ENCODE results near the gene CNTNAP2. TPM values are rescaled to one million over a fixed set of nuclear protein-coding genes. Genes with fewer than 3 reads are reported as not detected.

Gene CNTNAP2
- total and polyA plus RNA-seq, 9 of the 15 experiments (the other 6 are each of a cell fraction or from before 2014, with no cell fraction given) = 0.04 to 0.62 (median 0.09) TPM; not detected in 4

DNA sequence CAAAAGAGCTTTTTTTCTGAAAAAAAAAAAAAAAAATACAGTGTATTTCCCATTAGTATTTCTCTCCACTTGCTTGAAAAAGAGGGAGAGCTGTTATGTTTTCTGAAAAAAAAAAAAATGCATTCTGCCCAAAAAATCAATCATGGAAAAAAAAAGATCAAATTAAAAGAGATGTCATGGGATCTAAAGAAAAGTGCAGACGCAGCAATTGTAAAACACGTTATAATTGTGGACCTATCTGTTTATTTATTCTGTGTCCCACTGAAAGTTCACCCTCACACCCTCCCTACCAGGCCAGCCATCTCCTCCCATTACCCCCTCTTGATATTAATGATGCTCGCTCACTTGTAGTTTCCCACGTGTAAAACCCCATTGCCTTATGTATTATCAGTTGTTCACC is 1800.0 kb downstream of the CNTNAP2 start:
- no peaks in the 10 kb centered on the region for H3K27me3 ChIP-seq (ENCODE audit: control insufficient read depth in 2 of 2, insufficient read depth in 2 of 2, low read length in 2 of 2)
- in situ Hi-C loops (cut with MboI) = no loop called here
- 0% methylated on average over 4 of the region's 4 CpGs for WGBS (ENCODE audit: insufficient coverage, low coverage, missing lambda C conversion rate)
- H3K9me3 ChIP-seq (replicated peaks; ENCODE audit: control insufficient read depth, insufficient read depth, low read depth, low read length) = peaks cover 4% of the 10 kb centered on the region; the same call in 1 of the 2 replicates
- no peak for FAIRE-seq
- no peak overlapping the region for H3K9ac ChIP-seq (ENCODE audit: insufficient read depth in 1 of 2, low read depth in 2 of 2, low read length in 2 of 2)
- H3K27ac ChIP-seq (ENCODE audit: extremely low read depth, low read depth, low read length) = no peak overlapping the region
- intact Hi-C loops (cut with micrococcal nuclease) = no loop called here
- H3K4me1 ChIP-seq (replicated peaks in 1 of 2; ENCODE audit: control insufficient read depth in 2 of 2, insufficient read depth in 2 of 2, low read length in 2 of 2) = no peaks in the 10 kb centered on the region
- DNase-seq (ENCODE audit: extremely low read depth in 1 of 4, low spot score in 3 of 4) = no peak
- ChIA-PET POLR2A (no interaction called here), CTCF (ENCODE audit: low intra/inter-chr PET ratio) (no interaction called here)
- no peaks in the 10 kb centered on the region for H3K9me1 ChIP-seq (ENCODE audit: control insufficient read depth, insufficient read depth, low read length)
- no peak overlapping the region for H2AFZ ChIP-seq (ENCODE audit: low read depth, low read length)
- H3K36me3 ChIP-seq (ENCODE audit: control insufficient read depth, insufficient read depth, low read length) = no peaks in the 10 kb centered on the region
- H4K20me1 ChIP-seq (replicated peaks; ENCODE audit: control insufficient read depth, insufficient read depth, low read length) = no peaks in the 10 kb centered on the region
- no peaks in the 10 kb centered on the region for H3K79me2 ChIP-seq (ENCODE audit: control insufficient read depth, insufficient read depth, low read length)
- no peak for ATAC-seq
- no TSS peak for BruUV-seq (replicated peaks)
- H3K4me3 ChIP-seq = no peak overlapping the region
- no peak overlapping the region for H3K4me2 ChIP-seq (ENCODE audit: insufficient read depth, low read length)
- TF ChIP-seq MAFK (IDR thresholded peaks at IDR 0.05; ENCODE audit: low read length) (0 out of 2 replicates have a peak, but pooled peaks have one; percentile 26), CGGBP1 (CRISPR knock-in tag; IDR thresholded peaks at IDR 0.05) (no peak), JUN (IDR thresholded peaks at IDR 0.05; ENCODE audit: borderline replicate concordance, low read depth, low read length) (no peak), JUN (CRISPR knock-in tag; IDR thresholded peaks at IDR 0.05; ENCODE audit: borderline replicate concordance) (no peak), MBD2 (IDR thresholded peaks at IDR 0.05; ENCODE audit: borderline replicate concordance, low read depth) (no peak), ZNF3 (CRISPR knock-in tag; IDR thresholded peaks at IDR 0.05) (no peak), ZNF133 (CRISPR knock-in tag; IDR thresholded peaks at IDR 0.05) (no peak), ZNF274 (IDR thresholded peaks at IDR 0.05; ENCODE audit: borderline replicate concordance, low read depth, low read length) (no peak), ZNF316 (IDR thresholded peaks at IDR 0.05) (peak; percentile 67; the same call in 1 of the 2 replicates), TEAD4 (IDR thresholded peaks at IDR 0.05; ENCODE audit: low read length) (no peak), TEAD4 (CRISPR knock-in tag; IDR thresholded peaks at IDR 0.05; ENCODE audit: borderline replicate concordance) (no peak), ETV5 (CRISPR knock-in tag; IDR thresholded peaks at IDR 0.05; ENCODE audit: low read depth) (no peak), TFAM (CRISPR knock-in tag; conservative IDR thresholded peaks at IDR 0.05) (no peak), GTF2F1 (IDR thresholded peaks at IDR 0.05; ENCODE audit: low read depth, low read length) (no peak), ATF3 (IDR thresholded peaks at IDR 0.05) (no peak), ATF3 (CRISPR knock-in tag; conservative IDR thresholded peaks at IDR 0.05) (no peak), CC2D1A (IDR thresholded peaks at IDR 0.05) (no peak)
- TF ChIP-seq, protein P1, sequence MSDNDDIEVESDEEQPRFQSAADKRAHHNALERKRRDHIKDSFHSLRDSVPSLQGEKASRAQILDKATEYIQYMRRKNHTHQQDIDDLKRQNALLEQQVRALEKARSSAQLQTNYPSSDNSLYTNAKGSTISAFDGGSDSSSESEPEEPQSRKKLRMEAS (CRISPR knock-in tag; IDR thresholded peaks at IDR 0.05) = no peak
- TF ChIP-seq, protein P2, sequence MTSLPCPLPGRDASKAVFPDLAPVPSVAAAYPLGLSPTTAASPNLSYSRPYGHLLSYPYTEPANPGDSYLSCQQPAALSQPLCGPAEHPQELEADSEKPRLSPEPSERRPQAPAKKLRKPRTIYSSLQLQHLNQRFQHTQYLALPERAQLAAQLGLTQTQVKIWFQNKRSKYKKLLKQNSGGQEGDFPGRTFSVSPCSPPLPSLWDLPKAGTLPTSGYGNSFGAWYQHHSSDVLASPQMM (CRISPR knock-in tag; IDR thresholded peaks at IDR 0.05) = no peak
- TF ChIP-seq, protein P3, sequence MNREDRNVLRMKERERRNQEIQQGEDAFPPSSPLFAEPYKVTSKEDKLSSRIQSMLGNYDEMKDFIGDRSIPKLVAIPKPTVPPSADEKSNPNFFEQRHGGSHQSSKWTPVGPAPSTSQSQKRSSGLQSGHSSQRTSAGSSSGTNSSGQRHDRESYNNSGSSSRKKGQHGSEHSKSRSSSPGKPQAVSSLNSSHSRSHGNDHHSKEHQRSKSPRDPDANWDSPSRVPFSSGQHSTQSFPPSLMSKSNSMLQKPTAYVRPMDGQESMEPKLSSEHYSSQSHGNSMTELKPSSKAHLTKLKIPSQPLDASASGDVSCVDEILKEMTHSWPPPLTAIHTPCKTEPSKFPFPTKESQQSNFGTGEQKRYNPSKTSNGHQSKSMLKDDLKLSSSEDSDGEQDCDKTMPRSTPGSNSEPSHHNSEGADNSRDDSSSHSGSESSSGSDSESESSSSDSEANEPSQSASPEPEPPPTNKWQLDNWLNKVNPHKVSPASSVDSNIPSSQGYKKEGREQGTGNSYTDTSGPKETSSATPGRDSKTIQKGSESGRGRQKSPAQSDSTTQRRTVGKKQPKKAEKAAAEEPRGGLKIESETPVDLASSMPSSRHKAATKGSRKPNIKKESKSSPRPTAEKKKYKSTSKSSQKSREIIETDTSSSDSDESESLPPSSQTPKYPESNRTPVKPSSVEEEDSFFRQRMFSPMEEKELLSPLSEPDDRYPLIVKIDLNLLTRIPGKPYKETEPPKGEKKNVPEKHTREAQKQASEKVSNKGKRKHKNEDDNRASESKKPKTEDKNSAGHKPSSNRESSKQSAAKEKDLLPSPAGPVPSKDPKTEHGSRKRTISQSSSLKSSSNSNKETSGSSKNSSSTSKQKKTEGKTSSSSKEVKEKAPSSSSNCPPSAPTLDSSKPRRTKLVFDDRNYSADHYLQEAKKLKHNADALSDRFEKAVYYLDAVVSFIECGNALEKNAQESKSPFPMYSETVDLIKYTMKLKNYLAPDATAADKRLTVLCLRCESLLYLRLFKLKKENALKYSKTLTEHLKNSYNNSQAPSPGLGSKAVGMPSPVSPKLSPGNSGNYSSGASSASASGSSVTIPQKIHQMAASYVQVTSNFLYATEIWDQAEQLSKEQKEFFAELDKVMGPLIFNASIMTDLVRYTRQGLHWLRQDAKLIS (CRISPR knock-in tag; IDR thresholded peaks at IDR 0.05) = no peak
